Testis (tissue), 3 donors: ENCODE results near the gene IQCH. TPM values are rescaled to one million over a fixed set of nuclear protein-coding genes. Genes with fewer than 3 reads are reported as not detected.
"Not testable (repeated sequence)": the region's sequence is repeated elsewhere in the genome, so short reads cannot be mapped to it uniquely, and the experiment has no call there.

Source experiments
- DNase-seq: peaks from one replicate; pipeline ENCODE4 v3.0.0-alpha.2; 2019
- H3K27ac ChIP-seq, 2 donors: fragments of 200-600 bp; sonication (generic); one replicate each; pipeline ENCODE4 v1.5.1; 2019
- H3K27me3 ChIP-seq: fragments of 200-600 bp; sonication (generic); one replicate; pipeline ENCODE4 v1.5.1; 2019
- H3K36me3 ChIP-seq: fragments of 200-600 bp; sonication (generic); one replicate; pipeline ENCODE4 v1.5.1; 2017; ENCODE audit warnings: low read depth; ENCODE audit errors: missing control alignments
- H3K4me1 ChIP-seq: fragments of 200-600 bp; sonication (generic); one replicate; pipeline ENCODE4 v1.5.1; 2019
- H3K4me3 ChIP-seq, 2 donors: fragments of 200-600 bp; sonication (generic); one replicate each; pipeline ENCODE4 v1.5.1; 2017 to 2019
- H3K9me3 ChIP-seq: fragments of 200-600 bp; sonication (generic); one replicate; pipeline ENCODE4 v1.5.1; 2017
- CTCF ChIP-seq, 3 experiments: fragments of 450-650 bp in 2 of 3; fragments of 200-600 bp in 1 of 3; sonication (generic) in 1 of 3; IDR thresholded peaks; one replicate each; pipeline ENCODE4 v1.5.1; 2016 to 2019; ENCODE audit warnings: antibody characterized with exemption in 3 of 3, mild to moderate bottlenecking in 2 of 3, moderate library complexity in 1 of 3
- POLR2A ChIP-seq: fragments of 450-650 bp; IDR thresholded peaks from one replicate; pipeline ENCODE4 v1.6.1; 2017; ENCODE audit warnings: antibody characterized with exemption, mild to moderate bottlenecking, moderate library complexity
- WGBS, 2 donors: methylation state at CpG; one replicate each; pipeline ENCODE4 v1.1.5; 2018; 5-methylcytosine and 5-hydroxymethylcytosine counted together
- intact Hi-C: fragments of 100-400 bp; cut with DNase I; formaldehyde crosslinking; loops from one replicate; pipeline ENCODE4 v1.15.1; 2023; ENCODE audit warnings: low total_unique reads
- polyA plus RNA-seq: library from polyadenylated mRNA; stranded (reverse); fragments of 350-450 nt; fragmentation: Illumina TruSeq; extraction: RNeasy Lipid Tissue Mini Kit (QIAGEN cat#74804); gene quantifications from one replicate; pipeline ENCODE4 v1.2.3, GENCODE V29; 2014; ENCODE audit warnings: low read depth, low replicate concordance; ENCODE audit not compliant: insufficient read depth
- total RNA-seq, 2 donors: library from RNA; depleted of rRNA; stranded (reverse); fragments of >200 nt; gene quantifications; one replicate each; pipeline ENCODE4 v1.2.3, GENCODE V29; 2016

The IQCH gene
- total and polyA plus RNA-seq, 3 donors from 2014 or later, result 23.5 to 42.2 (median 31.9) TPM

GRCh38 chr15:67251318-67251717 lies 3.3 kb upstream of the IQCH start:
- Histone ChIP-seq H3K4me3 (no peak overlapping the region), H3K27me3 (no peaks in the 10 kb centered on the region), H3K27ac (no peak overlapping the region), H3K4me1 (no peaks in the 10 kb centered on the region), H3K36me3 (no peaks in the 10 kb centered on the region), H3K9me3 (no peaks in the 10 kb centered on the region)
- TF ChIP-seq POLR2A, result no peak
- TF ChIP-seq CTCF (IDR thresholded peaks at IDR 0.05), result no peak
- intact Hi-C loops, result no loop called here
- WGBS, 2 donors, result 92 to 96% methylated on average over 5 of the region's 5 CpGs
- no peak for DNase-seq

GRCh38 chr15:67253101-67253500 lies 1.5 kb upstream of the IQCH start:
- no peaks in the 10 kb centered on the region for H3K36me3 ChIP-seq
- WGBS, 2 donors, result 61 to 80% methylated on average over 10 to 12 of the region's 12 CpGs
- H3K27ac ChIP-seq, result no peak overlapping the region
- H3K9me3 ChIP-seq, result no peaks in the 10 kb centered on the region
- no peak for DNase-seq
- H3K27me3 ChIP-seq, result no peaks in the 10 kb centered on the region
- intact Hi-C loops, result no loop called here
- TF ChIP-seq POLR2A, result no peak
- TF ChIP-seq CTCF (IDR thresholded peaks at IDR 0.05), result no peak
- H3K4me3 ChIP-seq, result peak overlapping the region; percentile 81 to 82
- no peaks in the 10 kb centered on the region for H3K4me1 ChIP-seq

GRCh38 chr15:67253549-67254237 lies 893 bp upstream of the IQCH start:
- no peaks in the 10 kb centered on the region for H3K4me1 ChIP-seq
- peak overlapping the region; percentile 81 to 82 for H3K4me3 ChIP-seq
- H3K27ac ChIP-seq, result peak overlapping the region; percentile 46 to 81
- H3K9me3 ChIP-seq, result no peaks in the 10 kb centered on the region
- no peak for TF ChIP-seq POLR2A
- TF ChIP-seq CTCF (IDR thresholded peaks at IDR 0.05), result no peak
- whole genome bisulfite sequencing, 2 donors, result 18 to 30% methylated on average over 15 of the region's 15 CpGs
- H3K27me3 ChIP-seq, result no peaks in the 10 kb centered on the region
- H3K36me3 ChIP-seq, result no peaks in the 10 kb centered on the region
- intact Hi-C loops, result no loop called here
- DNase-seq, result no peak

- no peaks in the 10 kb centered on the region for H3K27me3 ChIP-seq
- no peaks in the 10 kb centered on the region for H3K4me1 ChIP-seq
- TF ChIP-seq POLR2A, result no peak
- no peak for TF ChIP-seq CTCF (IDR thresholded peaks at IDR 0.05)
- H3K9me3 ChIP-seq, result no peaks in the 10 kb centered on the region
- DNase-seq, result no peak
- 74 to 79% methylated on average over 3 of the region's 3 CpGs for WGBS, 2 donors
- H3K36me3 ChIP-seq, result no peaks in the 10 kb centered on the region
- no peak overlapping the region for H3K27ac ChIP-seq
- intact Hi-C loops, result no loop called here
- H3K4me3 ChIP-seq, result no peak overlapping the region
Measured at GRCh38 chr15:67256051-67256450, 1.5 kb downstream of the IQCH start.

- H3K4me3 ChIP-seq, intact Hi-C loops, H3K4me1 ChIP-seq, H3K27ac ChIP-seq, H3K9me3 ChIP-seq, H3K36me3 ChIP-seq, H3K27me3 ChIP-seq, DNase-seq: not testable (repeated sequence)
- 89 to 97% methylated on average over 3 of the region's 3 CpGs for WGBS, 2 donors
Measured at GRCh38 chr15:67258412-67258811, 3.8 kb downstream of the IQCH start.
